ENCODE measurements around the gene FGD4.
A peak's percentile ranks its signal among the peaks of the same experiment; 100 is the strongest.

FGD4 gene

GRCh38 chr12:32566663-32567295, 167.4 kb downstream of the FGD4 start:
- no peaks in the 10 kb centered on the region for H3K4me1 Mint-ChIP-seq
- no peaks in the 10 kb centered on the region for H3K27me3 Mint-ChIP-seq
- DNase-seq = no peak
- no peak overlapping the region for H3K4me3 Mint-ChIP-seq
- ATAC-seq = no peak
- H3K9me3 Mint-ChIP-seq = peaks cover 4% of the 10 kb centered on the region in 2 donors
- H3K27ac Mint-ChIP-seq = no peak overlapping the region

- no peak for ATAC-seq
- DNase-seq = no peak
- H3K9me3 Mint-ChIP-seq = peaks cover 0 to 4% of the 10 kb centered on the region in 2 donors
- no peak overlapping the region for H3K27ac Mint-ChIP-seq
- no peak overlapping the region for H3K4me3 Mint-ChIP-seq
- H3K4me1 Mint-ChIP-seq = no peaks in the 10 kb centered on the region
- H3K27me3 Mint-ChIP-seq = no peaks in the 10 kb centered on the region
Observed at GRCh38 chr12:32567296-32567674, 167.9 kb downstream of the FGD4 start.

GRCh38 chr12:32568228-32568627, 168.9 kb downstream of the FGD4 start:
- Mint-ChIP-seq H3K27ac (no peak overlapping the region), H3K4me1 (no peaks in the 10 kb centered on the region), H3K9me3 (peaks cover 0 to 4% of the 10 kb centered on the region in 2 donors), H3K4me3 (no peak overlapping the region), H3K27me3 (no peaks in the 10 kb centered on the region)
- ATAC-seq (no peak), DNase-seq (no peak)

- ATAC-seq (no peak), DNase-seq (no peak)
- Mint-ChIP-seq H3K27ac (no peak overlapping the region), H3K4me3 (no peak overlapping the region), H3K27me3 (no peaks in the 10 kb centered on the region), H3K4me1 (no peaks in the 10 kb centered on the region), H3K9me3 (peaks cover 0 to under 1% of the 10 kb centered on the region in 2 donors)
Observed at GRCh38 chr12:32569259-32569658, 169.9 kb downstream of the FGD4 start.

GRCh38 chr12:32574585-32574984, 175.2 kb downstream of the FGD4 start:
- Mint-ChIP-seq H3K4me3 (no peak overlapping the region), H3K9me3 (peaks cover 4 to 7% of the 10 kb centered on the region in 2 donors), H3K4me1 (no peaks in the 10 kb centered on the region), H3K27ac (no peak overlapping the region), H3K27me3 (no peaks in the 10 kb centered on the region)
- ATAC-seq = no peak
- DNase-seq = no peak

DNA sequence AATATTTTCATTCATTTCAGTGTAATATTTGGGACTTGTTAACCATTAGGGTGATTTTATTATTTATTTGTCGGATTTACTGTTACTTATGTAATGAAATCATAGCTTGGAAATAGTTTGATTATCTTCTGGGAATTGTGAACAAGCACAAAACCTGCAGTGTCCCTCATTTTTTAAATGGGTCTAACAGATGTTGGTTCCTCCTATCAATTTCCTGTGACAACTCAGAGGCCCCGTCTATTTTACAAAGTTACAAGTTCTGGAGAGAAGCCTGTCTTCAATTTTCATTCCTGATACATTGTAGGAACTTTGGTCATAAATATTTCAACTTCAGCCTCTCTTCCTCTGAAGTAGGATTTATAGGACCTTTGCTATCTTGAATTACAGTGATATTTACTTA, 178.0 kb downstream of the FGD4 start:
- no peaks in the 10 kb centered on the region for H3K27me3 Mint-ChIP-seq
- DNase-seq = no peak
- H3K4me3 Mint-ChIP-seq = no peak overlapping the region
- ATAC-seq = no peak
- peaks cover 4 to 7% of the 10 kb centered on the region in 2 donors for H3K9me3 Mint-ChIP-seq
- H3K27ac Mint-ChIP-seq = no peak overlapping the region
- peaks cover 7% of the 10 kb centered on the region for H3K4me1 Mint-ChIP-seq

GRCh38 chr12:32583534-32583933, 184.2 kb downstream of the FGD4 start:
- H3K9me3 Mint-ChIP-seq = peaks cover 9 to 12% of the 10 kb centered on the region in 2 donors
- ATAC-seq = peak; percentile 73
- no peak for DNase-seq
- no peak overlapping the region for H3K4me3 Mint-ChIP-seq
- H3K4me1 Mint-ChIP-seq = peaks cover 58% of the 10 kb centered on the region
- no peaks in the 10 kb centered on the region for H3K27me3 Mint-ChIP-seq
- H3K27ac Mint-ChIP-seq = peak overlapping the region in 1 of 2 donors; percentile 1

DNA sequence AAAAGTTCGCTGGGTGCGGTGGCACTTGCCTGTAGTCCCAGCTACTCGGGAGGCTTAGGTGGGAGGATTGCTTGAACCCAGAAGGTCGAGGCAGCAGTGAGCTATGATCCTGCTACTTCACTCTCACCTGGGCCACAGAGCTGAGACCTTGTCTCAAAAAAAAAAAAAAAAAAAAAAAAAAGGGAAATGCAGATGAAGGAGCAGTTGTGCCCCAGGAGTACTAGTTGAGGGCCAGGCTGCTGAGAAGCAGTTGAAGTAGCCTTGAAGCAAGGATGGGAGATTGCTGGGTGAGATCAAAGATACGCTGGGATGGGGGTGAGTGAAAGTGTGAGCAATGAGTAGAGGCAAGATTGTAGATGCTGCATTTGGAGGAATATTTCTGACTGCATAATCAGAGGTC, 186.3 kb downstream of the FGD4 start:
- peak overlapping the region; percentile 1 for H3K27ac Mint-ChIP-seq
- peaks cover 72% of the 10 kb centered on the region for H3K4me1 Mint-ChIP-seq
- no peak for DNase-seq

DNA sequence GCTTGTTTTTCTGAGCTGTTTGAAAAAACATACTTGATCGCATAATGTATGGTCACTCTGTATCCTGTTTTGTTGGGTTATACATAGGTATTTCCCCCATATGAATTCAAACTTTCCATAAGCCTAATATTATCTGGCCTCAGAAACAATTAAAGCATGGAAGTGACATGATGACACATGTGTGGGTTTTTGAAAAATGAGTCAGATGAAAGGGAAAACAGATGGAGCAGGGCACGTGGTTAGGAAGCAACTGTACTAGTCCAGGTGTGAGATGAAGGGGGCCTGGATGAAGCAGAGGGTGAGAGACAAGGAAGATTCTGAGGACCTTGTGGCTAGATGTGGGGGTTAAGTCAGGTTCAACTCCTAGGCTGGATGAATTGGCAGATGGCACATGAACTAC, 187.0 kb downstream of the FGD4 start:
- ATAC-seq (peak; percentile 48), DNase-seq (no peak)
- Mint-ChIP-seq H3K4me1 (peaks cover 73% of the 10 kb centered on the region), H3K27me3 (no peaks in the 10 kb centered on the region), H3K27ac (peak overlapping the region; percentile 9 to 83), H3K9me3 (peaks cover 9 to 12% of the 10 kb centered on the region in 2 donors), H3K4me3 (peak overlapping the region in 1 of 2 donors; percentile 42)

More for the DNA sequence above, 186.3 kb downstream of the FGD4 start:
- no peak for ATAC-seq
- H3K4me3 Mint-ChIP-seq = peak overlapping the region in 1 of 2 donors; percentile 5
- peaks cover 9 to 12% of the 10 kb centered on the region in 2 donors for H3K9me3 Mint-ChIP-seq
- H3K27me3 Mint-ChIP-seq = no peaks in the 10 kb centered on the region

GRCh38 chr12:32587581-32588495, 188.5 kb downstream of the FGD4 start:
- Mint-ChIP-seq H3K4me3 (peak overlapping the region in 1 of 2 donors; percentile 3), H3K27ac (peak overlapping the region; percentile 64 to 92), H3K27me3 (no peaks in the 10 kb centered on the region), H3K4me1 (peaks cover 67% of the 10 kb centered on the region), H3K9me3 (peaks cover 9 to 12% of the 10 kb centered on the region in 2 donors)
- no peak for DNase-seq
- ATAC-seq = no peak

DNA sequence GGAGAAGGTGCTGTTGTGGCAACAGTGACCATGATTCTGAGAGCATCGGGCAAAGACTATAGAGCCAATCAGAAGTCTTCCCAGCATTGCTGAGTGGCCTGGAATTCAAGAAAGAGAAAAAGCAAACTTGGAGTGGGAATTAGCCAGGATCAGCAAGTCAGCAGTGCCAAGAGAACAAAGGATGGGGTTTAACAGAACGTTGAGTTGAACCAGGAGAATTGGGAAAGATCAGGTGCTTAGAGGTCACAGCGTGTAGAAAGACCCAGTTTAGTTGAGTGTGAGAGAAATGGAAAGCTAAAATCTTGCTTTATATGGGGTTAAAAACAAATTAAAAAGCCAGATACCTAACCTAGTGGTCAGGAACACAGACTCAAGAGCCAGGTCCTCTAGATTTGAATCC, 189.2 kb downstream of the FGD4 start:
- H3K27me3 Mint-ChIP-seq = no peaks in the 10 kb centered on the region
- peak overlapping the region; percentile 36 to 92 for H3K27ac Mint-ChIP-seq
- H3K4me3 Mint-ChIP-seq = peak overlapping the region in 1 of 2 donors; percentile 2
- H3K9me3 Mint-ChIP-seq = peaks cover 9 to 12% of the 10 kb centered on the region in 2 donors
- no peak for ATAC-seq
- DNase-seq = no peak
- H3K4me1 Mint-ChIP-seq = peaks cover 62% of the 10 kb centered on the region

DNA sequence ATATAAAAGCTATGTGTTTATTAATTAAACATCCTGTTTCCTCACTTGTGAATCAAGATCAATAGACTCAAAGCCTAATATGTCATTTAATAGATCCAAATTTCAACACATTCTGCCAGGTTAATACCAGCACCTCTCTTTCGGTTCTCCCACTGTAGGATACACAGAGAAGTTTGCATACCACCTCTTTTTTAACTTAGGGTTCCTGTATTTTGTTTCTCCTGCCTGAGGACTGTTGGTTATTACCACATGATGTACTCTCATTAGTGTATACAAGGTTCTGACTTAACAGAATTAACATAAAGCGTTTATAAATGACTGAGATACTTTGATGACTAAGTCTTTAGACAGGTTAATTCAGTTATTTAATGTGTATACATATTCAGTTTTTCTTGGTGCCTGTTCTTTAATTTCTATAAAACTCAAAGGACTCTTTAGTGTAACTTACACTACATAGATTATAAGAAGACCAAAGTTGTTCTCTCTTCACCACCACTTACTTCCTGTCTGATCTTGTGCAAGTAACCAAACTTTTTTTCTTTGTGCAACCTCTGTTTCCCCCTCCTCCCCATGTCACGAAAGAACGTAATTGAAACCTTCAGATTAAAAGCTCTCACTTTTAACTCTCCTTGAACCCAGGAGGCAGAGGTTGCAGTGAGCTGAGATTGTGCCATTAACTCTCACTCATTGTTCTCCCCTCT, 190.0 kb downstream of the FGD4 start:
- peak overlapping the region; percentile 57 to 92 for H3K27ac Mint-ChIP-seq
- peaks cover 9 to 12% of the 10 kb centered on the region in 2 donors for H3K9me3 Mint-ChIP-seq
- no peak for DNase-seq
- no peaks in the 10 kb centered on the region for H3K27me3 Mint-ChIP-seq
- ATAC-seq = peak; percentile 90
- H3K4me1 Mint-ChIP-seq = peaks cover 55% of the 10 kb centered on the region
- H3K4me3 Mint-ChIP-seq = peak overlapping the region; percentile 24 to 56

GRCh38 chr12:32595251-32595650, 195.9 kb downstream of the FGD4 start:
- peaks cover 5% of the 10 kb centered on the region for H3K4me1 Mint-ChIP-seq
- no peak overlapping the region for H3K4me3 Mint-ChIP-seq
- ATAC-seq (no peak), DNase-seq (no peak)
- H3K27ac Mint-ChIP-seq = no peak overlapping the region
- no peaks in the 10 kb centered on the region for H3K27me3 Mint-ChIP-seq
- H3K9me3 Mint-ChIP-seq = no peaks in the 10 kb centered on the region

- H3K4me1 Mint-ChIP-seq = peaks cover 5% of the 10 kb centered on the region
- no peak overlapping the region for H3K27ac Mint-ChIP-seq
- H3K4me3 Mint-ChIP-seq = no peak overlapping the region
- ATAC-seq = no peak
- H3K27me3 Mint-ChIP-seq = no peaks in the 10 kb centered on the region
- no peaks in the 10 kb centered on the region for H3K9me3 Mint-ChIP-seq
- no peak for DNase-seq
Observed at GRCh38 chr12:32596030-32596429, 196.7 kb downstream of the FGD4 start.

- DNase-seq = no peak
- H3K9me3 Mint-ChIP-seq = no peaks in the 10 kb centered on the region
- peaks cover 1% of the 10 kb centered on the region for H3K4me1 Mint-ChIP-seq
- H3K27me3 Mint-ChIP-seq = no peaks in the 10 kb centered on the region
- no peak for ATAC-seq
- H3K27ac Mint-ChIP-seq = no peak overlapping the region
- no peak overlapping the region for H3K4me3 Mint-ChIP-seq
Observed at GRCh38 chr12:32598688-32599087, 199.3 kb downstream of the FGD4 start.

Data from stimulated activated naive CD8-positive, alpha-beta T cell treated with anti-CD3 and anti-CD28 coated beads, Interleukin-15, amount 100 ng/mL, for 72 hours (primary cell).